Occipital lobe (tissue), 2 donors: Measurements from ENCODE around the gene ZNF654. TPM values are rescaled to one million over a fixed set of nuclear protein-coding genes. Genes with fewer than 3 reads are reported as not detected.
"Not testable (repeated sequence)": the region's sequence is repeated elsewhere in the genome, so short reads cannot be mapped to it uniquely, and the experiment has no call there.

ENCODE experiments used
- DNase-seq: peaks from one replicate; lab custom pipeline; 2025; lab: John Stamatoyannopoulos, UW
- total RNA-seq: library from RNA; depleted of rRNA; stranded (reverse); fragments of >200 nt; gene quantifications from one replicate; pipeline ENCODE4 v1.2.3, GENCODE V29; 2014

ZNF654 gene
- total RNA-seq, 1 donor from 2014 or later, result 46.8 TPM

GRCh38 chr3:88137836-88138235 is 78.8 kb downstream of the ZNF654 start:
- no peak for DNase-seq

- DNase-seq, result no peak
Measured at GRCh38 chr3:88141458-88142083, 82.5 kb downstream of the ZNF654 start.

- no peak for DNase-seq
Measured at GRCh38 chr3:88142094-88142624, 83.1 kb downstream of the ZNF654 start.

GRCh38 chr3:88147261-88147660 is 88.2 kb downstream of the ZNF654 start:
- no peak for DNase-seq

GRCh38 chr3:88148651-88149050 is 89.6 kb downstream of the ZNF654 start:
- no peak for DNase-seq

GRCh38 chr3:88149101-88149508 is 90.0 kb downstream of the ZNF654 start:
- peak; percentile 70 for DNase-seq

- peak; percentile 87 for DNase-seq
Measured at GRCh38 chr3:88149509-88150362, 90.7 kb downstream of the ZNF654 start, which contains the start of gene C3orf38. Gene C3orf38 (plus strand): TSS chr3:88149959. CDS start chr3:88150053, 94 bp downstream.

- DNase-seq, result no peak
Measured at GRCh38 chr3:88150371-88150770, 91.3 kb downstream of the ZNF654 start.

- DNase-seq, result no peak
Measured at GRCh38 chr3:88150806-88151205, 91.8 kb downstream of the ZNF654 start.

GRCh38 chr3:88151358-88151757 is 92.3 kb downstream of the ZNF654 start:
- no peak for DNase-seq

- DNase-seq, result no peak
Measured at GRCh38 chr3:88152841-88153240, 93.8 kb downstream of the ZNF654 start.

- DNase-seq, result no peak
Measured at GRCh38 chr3:88166419-88166971, 107.4 kb downstream of the ZNF654 start.

- DNase-seq, result no peak
Measured at GRCh38 chr3:88167173-88167572, 108.1 kb downstream of the ZNF654 start.

- no peak for DNase-seq
Measured at GRCh38 chr3:88167704-88168103, 108.6 kb downstream of the ZNF654 start.

GRCh38 chr3:88168171-88168570 is 109.1 kb downstream of the ZNF654 start:
- no peak for DNase-seq

GRCh38 chr3:88180398-88180999 is 121.4 kb downstream of the ZNF654 start:
- no peak for DNase-seq

- DNase-seq, result not testable (repeated sequence)
Measured at GRCh38 chr3:88182165-88182918, 123.3 kb downstream of the ZNF654 start.

GRCh38 chr3:88188436-88188835 is 129.4 kb downstream of the ZNF654 start:
- DNase-seq, result peak; percentile 4

- no peak for DNase-seq
Measured at GRCh38 chr3:88189361-88189810, 130.3 kb downstream of the ZNF654 start.

- no peak for DNase-seq
Measured at GRCh38 chr3:88191872-88192409, 132.9 kb downstream of the ZNF654 start.

- DNase-seq, result no peak
Measured at GRCh38 chr3:88192631-88193030, 133.6 kb downstream of the ZNF654 start.
